Activated CD8-positive, alpha-beta memory T cell treated with anti-CD3 and anti-CD28 coated beads, Interleukin-2, amount 10 ng/mL, durations not matched to agents 7 days and 5 days (primary cell): ENCODE measurements around the gene STRAP. TPM values are rescaled to one million over a fixed set of nuclear protein-coding genes. Genes with fewer than 3 reads are reported as not detected.

Source experiments
- ATAC-seq: fragments of 150-1000 bp; cut with Tn5 transposase; one replicate; pipeline ENCODE4 v1.10.0; 2021; ENCODE audit warnings: moderate library complexity
- CTCF ChIA-PET: fragments of 350-600 bp; sonication (Branson Sonifier 250); formaldehyde crosslinking; loops from one replicate; lab custom pipeline; 2021; ENCODE audit warnings: antibody characterized with exemption; lab: Charles Lee
- DNase-seq: peaks from one replicate; pipeline ENCODE4 v3.0.0-alpha.2; 2020
- H3K27ac Mint-ChIP-seq: one replicate; pipeline ENCODE4 v1.8.0; 2021; ENCODE audit warnings: mild to moderate bottlenecking, mixed read lengths
- H3K27me3 Mint-ChIP-seq: one replicate; pipeline ENCODE4 v1.8.0; 2021; ENCODE audit warnings: mixed read lengths
- H3K36me3 Mint-ChIP-seq: one replicate; pipeline ENCODE4 v1.8.0; 2021; ENCODE audit warnings: mild to moderate bottlenecking, mixed read lengths
- H3K4me1 Mint-ChIP-seq: one replicate; pipeline ENCODE4 v1.8.0; 2021; ENCODE audit warnings: mixed read lengths
- H3K4me3 Mint-ChIP-seq: one replicate; pipeline ENCODE4 v1.8.0; 2021; ENCODE audit warnings: mild to moderate bottlenecking, moderate library complexity, mixed read lengths
- H3K9me3 Mint-ChIP-seq: one replicate; pipeline ENCODE4 v1.8.0; 2022; ENCODE audit warnings: low read depth, mixed read lengths
- total RNA-seq, 2 experiments: library from RNA; stranded (reverse); gene quantifications; one replicate each; pipeline ENCODE4 v1.2.3, GENCODE V29; 2021

The STRAP gene
- total RNA-seq, 2 experiments from 2014 or later = 70.2 to 96.3 TPM

GRCh38 chr12:15880721-15881120 is 1.5 kb upstream of the STRAP start:
- Mint-ChIP-seq H3K4me3 (peak overlapping the region; percentile 40), H3K27me3 (peaks cover 3% of the 10 kb centered on the region), H3K9me3 (no peaks in the 10 kb centered on the region), H3K4me1 (peaks cover 33% of the 10 kb centered on the region), H3K27ac (peak overlapping the region; percentile 16), H3K36me3 (peaks cover 13% of the 10 kb centered on the region)
- ATAC-seq (no peak), DNase-seq (no peak)
- CTCF ChIA-PET = no interaction called here

- no peak for DNase-seq
- Mint-ChIP-seq H3K27me3 (no peaks in the 10 kb centered on the region), H3K36me3 (peaks cover 29% of the 10 kb centered on the region), H3K4me3 (peak overlapping the region; percentile 98), H3K4me1 (peaks cover 58% of the 10 kb centered on the region), H3K27ac (peak overlapping the region; percentile 99), H3K9me3 (no peaks in the 10 kb centered on the region)
- no peak for ATAC-seq
- CTCF ChIA-PET = interaction anchor here (0.8 to 3.1 kb wide), 6 partner anchors 10 to 313 kb away, joined by 3 to 16 read pairs (median 3); partner anchors contain the start of genes DERA and EPS8
Measured at GRCh38 chr12:15883536-15883935, 1.3 kb downstream of the STRAP start.

GRCh38 chr12:15886372-15887042 is 4.3 kb downstream of the STRAP start:
- no peak overlapping the region for H3K27ac Mint-ChIP-seq
- no peak for ATAC-seq
- peaks cover 59% of the 10 kb centered on the region for H3K4me1 Mint-ChIP-seq
- peaks cover 40% of the 10 kb centered on the region for H3K36me3 Mint-ChIP-seq
- CTCF ChIA-PET = interaction anchor here (1.5 kb wide), 1 partner anchor 11 kb away, joined by 5 read pairs; no protein-coding TSS in a partner anchor
- no peaks in the 10 kb centered on the region for H3K27me3 Mint-ChIP-seq
- DNase-seq = no peak
- H3K9me3 Mint-ChIP-seq = no peaks in the 10 kb centered on the region
- H3K4me3 Mint-ChIP-seq = no peak overlapping the region

- peaks cover 40% of the 10 kb centered on the region for H3K36me3 Mint-ChIP-seq
- no peak overlapping the region for H3K4me3 Mint-ChIP-seq
- peaks cover 52% of the 10 kb centered on the region for H3K4me1 Mint-ChIP-seq
- no peaks in the 10 kb centered on the region for H3K9me3 Mint-ChIP-seq
- H3K27me3 Mint-ChIP-seq = no peaks in the 10 kb centered on the region
- ATAC-seq = no peak
- no peak for DNase-seq
- no peak overlapping the region for H3K27ac Mint-ChIP-seq
- CTCF ChIA-PET = interaction anchor here (1.5 kb wide), 2 partner anchors 11 to 20 kb away, joined by 4 to 5 read pairs; no protein-coding TSS in a partner anchor
Measured at GRCh38 chr12:15887043-15887817, 5.0 kb downstream of the STRAP start.

- Mint-ChIP-seq H3K27me3 (no peaks in the 10 kb centered on the region), H3K4me1 (peaks cover 17% of the 10 kb centered on the region), H3K36me3 (peaks cover 17% of the 10 kb centered on the region), H3K27ac (no peak overlapping the region), H3K9me3 (no peaks in the 10 kb centered on the region), H3K4me3 (no peak overlapping the region)
- ATAC-seq (no peak), DNase-seq (no peak)
- CTCF ChIA-PET = interaction anchor here (1.0 kb wide), 1 partner anchor 361 kb away, joined by 3 read pairs; no protein-coding TSS in a partner anchor
Measured at GRCh38 chr12:15892645-15893259, 10.6 kb downstream of the STRAP start.

GRCh38 chr12:15893260-15893659 is 11.1 kb downstream of the STRAP start:
- ATAC-seq (no peak), DNase-seq (no peak)
- CTCF ChIA-PET = interaction anchor here (1.0 kb wide), 2 partner anchors 9 to 361 kb away, joined by 3 read pairs; no protein-coding TSS in a partner anchor
- H3K27ac Mint-ChIP-seq = no peak overlapping the region
- H3K27me3 Mint-ChIP-seq = no peaks in the 10 kb centered on the region
- no peak overlapping the region for H3K4me3 Mint-ChIP-seq
- no peaks in the 10 kb centered on the region for H3K9me3 Mint-ChIP-seq
- peaks cover 16% of the 10 kb centered on the region for H3K4me1 Mint-ChIP-seq
- H3K36me3 Mint-ChIP-seq = peaks cover 19% of the 10 kb centered on the region

- H3K27me3 Mint-ChIP-seq = no peaks in the 10 kb centered on the region
- no peaks in the 10 kb centered on the region for H3K9me3 Mint-ChIP-seq
- H3K4me3 Mint-ChIP-seq = no peak overlapping the region
- H3K4me1 Mint-ChIP-seq = peaks cover 10% of the 10 kb centered on the region
- CTCF ChIA-PET = interaction anchor here (0.9 to 2.8 kb wide), 5 partner anchors 10 to 312 kb away, joined by 3 to 25 read pairs (median 5); partner anchors contain the start of genes DERA and STRAP
- peaks cover 25% of the 10 kb centered on the region for H3K36me3 Mint-ChIP-seq
- DNase-seq (no peak), ATAC-seq (no peak)
- H3K27ac Mint-ChIP-seq = no peak overlapping the region
Measured at GRCh38 chr12:15896867-15897266, 14.7 kb downstream of the STRAP start.

- no peak for ATAC-seq
- H3K4me3 Mint-ChIP-seq = no peak overlapping the region
- no peak overlapping the region for H3K27ac Mint-ChIP-seq
Measured at GRCh38 chr12:15897433-15897832, 15.2 kb downstream of the STRAP start.

GRCh38 chr12:15899282-15899870 is 17.2 kb downstream of the STRAP start:
- peak; percentile 39 for ATAC-seq

More at GRCh38 chr12:15897433-15897832, 15.2 kb downstream of the STRAP start:
- no peak for DNase-seq
- Mint-ChIP-seq H3K36me3 (peaks cover 28% of the 10 kb centered on the region), H3K9me3 (no peaks in the 10 kb centered on the region), H3K27me3 (no peaks in the 10 kb centered on the region), H3K4me1 (peaks cover 10% of the 10 kb centered on the region)
- CTCF ChIA-PET = interaction anchor here (0.6 to 2.8 kb wide), 7 partner anchors 10 to 313 kb away, joined by 3 to 25 read pairs (median 5); partner anchors contain the start of genes DERA and STRAP

GRCh38 chr12:15904378-15904920 is 22.3 kb downstream of the STRAP start:
- CTCF ChIA-PET = no interaction called here
- DNase-seq (no peak), ATAC-seq (no peak)
- H3K36me3 Mint-ChIP-seq = peaks cover 26% of the 10 kb centered on the region
- no peaks in the 10 kb centered on the region for H3K4me1 Mint-ChIP-seq
- no peak overlapping the region for H3K27ac Mint-ChIP-seq
- no peaks in the 10 kb centered on the region for H3K9me3 Mint-ChIP-seq
- H3K27me3 Mint-ChIP-seq = no peaks in the 10 kb centered on the region
- no peak overlapping the region for H3K4me3 Mint-ChIP-seq

More at GRCh38 chr12:15899282-15899870, 17.2 kb downstream of the STRAP start:
- DNase-seq = no peak
- peaks cover 8% of the 10 kb centered on the region for H3K4me1 Mint-ChIP-seq
- H3K27ac Mint-ChIP-seq = peak overlapping the region; percentile 58
- no peaks in the 10 kb centered on the region for H3K27me3 Mint-ChIP-seq
- H3K9me3 Mint-ChIP-seq = no peaks in the 10 kb centered on the region
- no peak overlapping the region for H3K4me3 Mint-ChIP-seq
- peaks cover 31% of the 10 kb centered on the region for H3K36me3 Mint-ChIP-seq
- CTCF ChIA-PET = interaction anchor here (0.8 to 2.8 kb wide), 9 partner anchors 9 to 317 kb away, joined by 3 to 25 read pairs (median 8); partner anchors contain the start of genes DERA and STRAP

GRCh38 chr12:15910468-15910863 is 28.3 kb downstream of the STRAP start:
- no peak for ATAC-seq

More at GRCh38 chr12:15910468-15910863, 28.3 kb downstream of the STRAP start:
- Mint-ChIP-seq H3K4me1 (peaks cover 16% of the 10 kb centered on the region), H3K4me3 (peak overlapping the region; percentile 70), H3K27me3 (no peaks in the 10 kb centered on the region), H3K36me3 (peaks cover 1% of the 10 kb centered on the region), H3K9me3 (no peaks in the 10 kb centered on the region), H3K27ac (no peak overlapping the region)
- DNase-seq = no peak
- CTCF ChIA-PET = interaction anchor here (1.0 to 3.9 kb wide), 5 partner anchors 11 to 320 kb away, joined by 4 to 25 read pairs (median 4); partner anchors contain the start of gene STRAP
